ENCODE measurements around the gene ST13.

DNA sequence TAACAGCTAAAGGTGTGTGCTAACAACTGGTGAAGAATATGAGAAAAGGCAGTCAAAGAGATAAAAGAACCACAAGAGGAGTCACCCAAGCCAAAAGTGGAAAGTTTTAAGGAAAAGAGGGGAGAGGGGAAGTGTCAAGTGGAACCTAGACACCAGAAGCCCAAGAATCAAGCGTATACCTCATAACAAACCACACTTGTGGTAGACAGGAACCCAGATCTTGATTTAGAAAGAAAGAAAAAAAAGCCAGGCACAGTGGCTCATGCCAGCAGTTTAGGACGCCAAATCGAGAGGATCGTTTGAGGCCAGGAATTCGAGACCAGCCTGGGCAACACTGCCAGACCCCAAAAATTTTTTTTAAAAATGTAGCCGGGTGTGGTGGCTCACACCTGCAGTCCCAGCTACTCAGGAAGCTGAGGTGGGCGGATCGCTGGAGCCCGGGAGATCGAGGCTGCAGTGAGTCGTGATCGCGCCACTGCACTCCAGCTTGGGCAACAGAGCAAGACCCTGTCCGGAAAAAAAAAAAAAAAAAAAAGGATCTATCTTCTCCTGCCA is 38.2 kb downstream of the ST13 start:
- TF ChIP-seq YY1 (IDR thresholded peaks at IDR 0.05; ENCODE audit: insufficient read depth, insufficient read length) = no peak
- no peak for TF ChIP-seq ZNF274 (IDR thresholded peaks at IDR 0.05; ENCODE audit: low read depth, low read length)
